Liver (tissue), 9 donors: ENCODE measurements around the gene MPST. TPM values are rescaled to one million over a fixed set of nuclear protein-coding genes. Genes with fewer than 3 reads are reported as not detected.
A peak's percentile ranks its signal among the peaks of the same experiment; 100 is the strongest.

Source experiments
- DNase-seq: peaks from one replicate; pipeline ENCODE4 v3.0.0-alpha.2; 2017; ENCODE audit warnings: low spot score
- H3K27ac ChIP-seq, 2 donors: one replicate each; pipeline ENCODE4 v1.7.0; 2013; ENCODE audit warnings: inconsistent platforms in 2 of 2, low read length in 2 of 2, control low read depth in 1 of 2, low read depth in 1 of 2, mild to moderate bottlenecking in 1 of 2
- H3K27me3 ChIP-seq, 4 donors: one replicate each; pipeline versions ENCODE4 v1.6.1 to v1.7.0; 2013; ENCODE audit warnings: low read length in 3 of 4, inconsistent platforms in 1 of 4, mild to moderate bottlenecking in 1 of 4, moderate library complexity in 1 of 4; ENCODE audit not compliant: control insufficient read depth in 4 of 4, insufficient read depth in 4 of 4
- H3K36me3 ChIP-seq, 4 donors: one replicate each; pipeline versions ENCODE4 v1.6.1 to v1.7.0; 2013; ENCODE audit warnings: low read length in 3 of 4, mild to moderate bottlenecking in 3 of 4, low read depth in 1 of 4, moderate library complexity in 1 of 4; ENCODE audit not compliant: control insufficient read depth in 4 of 4, insufficient read depth in 3 of 4
- H3K4me1 ChIP-seq, 4 donors: one replicate each; pipeline versions ENCODE4 v1.6.1 to v1.7.0; 2013; ENCODE audit warnings: low read length in 3 of 4, mild to moderate bottlenecking in 3 of 4, moderate library complexity in 1 of 4; ENCODE audit not compliant: control insufficient read depth in 4 of 4, insufficient read depth in 4 of 4
- H3K4me3 ChIP-seq, 3 donors: one replicate each; pipeline versions ENCODE4 v1.6.1 to v1.7.0; 2013; ENCODE audit warnings: low read length in 3 of 3, control low read depth in 1 of 3, low read depth in 1 of 3, mild to moderate bottlenecking in 1 of 3
- H3K9ac ChIP-seq, 2 donors: one replicate each; pipeline ENCODE4 v1.7.0; 2013; ENCODE audit warnings: low read length in 2 of 2, mild to moderate bottlenecking in 2 of 2, moderate library complexity in 2 of 2, control low read depth in 1 of 2, low read depth in 1 of 2
- H3K9me3 ChIP-seq, 4 donors: one replicate each; pipeline versions ENCODE4 v1.6.1 to v1.7.0; 2013; ENCODE audit warnings: low read length in 3 of 4; ENCODE audit not compliant: control insufficient read depth in 4 of 4
- EGR1 ChIP-seq, 2 donors: IDR thresholded peaks; 2 replicates each; pipeline ENCODE4 v1.6.1; 2016 to 2018; ENCODE audit warnings: antibody characterized with exemption in 2 of 2, low read depth in 2 of 2
- FOXA1 ChIP-seq: IDR thresholded peaks from 2 replicates; pipeline ENCODE4 v1.6.1; 2016; ENCODE audit warnings: antibody characterized with exemption
- FOXA2 ChIP-seq: IDR thresholded peaks from 2 replicates; pipeline ENCODE4 v1.6.1; 2016; ENCODE audit warnings: antibody characterized with exemption
- GABPA ChIP-seq, 2 donors: IDR thresholded peaks in 1 of 2; conservative IDR thresholded peaks in 1 of 2; 2 replicates each; pipeline ENCODE4 v1.6.1; 2016; ENCODE audit warnings: antibody characterized with exemption in 2 of 2, mild to moderate bottlenecking in 1 of 2, moderate library complexity in 1 of 2
- HNF4A ChIP-seq, 2 donors: conservative IDR thresholded peaks; 2 replicates each; pipeline ENCODE4 v1.6.1; 2016; ENCODE audit warnings: antibody characterized with exemption in 2 of 2, mild to moderate bottlenecking in 2 of 2
- HNF4G ChIP-seq: IDR thresholded peaks from 2 replicates; pipeline ENCODE4 v1.6.1; 2016; ENCODE audit warnings: antibody characterized with exemption
- JUND ChIP-seq, 2 donors: IDR thresholded peaks; 2 replicates each; pipeline ENCODE4 v1.6.1; 2016; ENCODE audit warnings: antibody characterized with exemption in 2 of 2
- NR2F2 ChIP-seq: IDR thresholded peaks from 2 replicates; pipeline ENCODE4 v1.6.1; 2016; ENCODE audit warnings: antibody characterized with exemption
- RAD21 ChIP-seq, 2 donors: IDR thresholded peaks; 2 replicates each; pipeline ENCODE4 v1.6.1; 2016; ENCODE audit warnings: antibody characterized with exemption in 2 of 2, mild to moderate bottlenecking in 2 of 2
- RXRA ChIP-seq, 2 donors: IDR thresholded peaks; 2 replicates each; pipeline ENCODE4 v1.6.1; 2017 to 2018; ENCODE audit warnings: antibody characterized with exemption in 2 of 2, mild to moderate bottlenecking in 1 of 2
- YY1 ChIP-seq: IDR thresholded peaks from 2 replicates; pipeline ENCODE4 v1.6.1; 2016; ENCODE audit warnings: antibody characterized with exemption, mild to moderate bottlenecking
- WGBS: extraction: QIAGEN DNeasy Blood & Tissue Kit; methylation state at CpG from one replicate; pipeline ENCODE4 v1.1.7; 2013; 5-methylcytosine and 5-hydroxymethylcytosine counted together
- polyA plus RNA-seq, 2 donors: library from polyadenylated mRNA; stranded (reverse) in 1 of 2; unstranded in 1 of 2; fragments of 200-250 nt in 1 of 2; fragments of >200 nt in 1 of 2; fragmentation: Nextera tagmentation in 1 of 2; extraction: Ambion mirVana in 1 of 2; gene quantifications; one replicate each; pipeline versions ENCODE4 v1.2.1 to v1.2.3, GENCODE V29; 2013 to 2015
- total RNA-seq, 2 donors: library from RNA; depleted of rRNA; stranded (reverse); fragments of >200 nt; gene quantifications; one replicate each; pipeline ENCODE4 v1.2.3, GENCODE V29; 2014
- TF ChIP-seq, protein P1 (sequence below): IDR thresholded peaks from 2 replicates; pipeline ENCODE4 v1.6.1; 2016; ENCODE audit warnings: antibody characterized with exemption
- TF ChIP-seq, protein P2 (sequence below): fragments of 150-350 bp; IDR thresholded peaks from 2 replicates; pipeline ENCODE4 v1.5.1; 2017; ENCODE audit warnings: improper control_type of control experiment, low read depth, low read length; ENCODE audit not compliant: missing input control
- TF ChIP-seq, protein P3 (sequence below): IDR thresholded peaks from 2 replicates; pipeline ENCODE4 v1.6.1; 2016; ENCODE audit warnings: antibody characterized with exemption
- TF ChIP-seq, protein P4 (sequence below): IDR thresholded peaks from 2 replicates; pipeline ENCODE4 v1.6.1; 2016; ENCODE audit warnings: antibody characterized with exemption, mild to moderate bottlenecking
- TF ChIP-seq, protein P5 (sequence below): IDR thresholded peaks from 2 replicates; pipeline ENCODE4 v1.6.1; 2016; ENCODE audit warnings: antibody characterized with exemption
- donor health status: healthy.
- donor health status: healthy.
- donor health status: healthy.
- donor health status: healthy.
- donor health status: healthy.

Gene MPST
- total and polyA plus RNA-seq, 4 donors: 124 to 277 (median 199) TPM

DNA sequence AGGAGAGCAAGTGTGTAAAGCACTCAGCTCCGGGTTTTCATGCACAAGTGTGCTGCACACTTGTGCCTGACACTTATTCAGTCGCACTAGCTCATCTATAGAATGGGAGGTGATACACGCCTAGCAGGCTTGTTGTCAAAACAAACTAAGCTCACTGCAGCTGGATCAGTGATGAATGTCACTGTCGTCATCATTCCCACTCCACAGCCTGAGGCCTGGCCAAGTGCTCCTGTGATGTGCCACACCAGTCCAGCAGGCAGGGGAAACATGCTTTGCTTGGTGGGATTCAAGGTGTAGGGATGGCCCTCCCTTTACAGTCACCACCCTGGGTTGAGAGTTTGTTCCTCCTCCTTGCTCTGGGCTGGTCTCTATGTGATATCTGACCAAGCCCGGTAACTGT lies 6.8 kb downstream of the MPST start:
- Histone ChIP-seq H3K36me3 (peaks cover 5 to 23% (median 14%) of the 10 kb centered on the region in 4 donors), H3K9me3 (no peaks in the 10 kb centered on the region), H3K27me3 (no peaks in the 10 kb centered on the region), H3K4me1 (peaks cover 9 to 91% (median 76%) of the 10 kb centered on the region in 4 donors), H3K27ac (peak overlapping the region; percentile 91 to 93), H3K9ac (peak overlapping the region; percentile 35 to 68), H3K4me3 (peak overlapping the region; percentile 1 to 79 (median 54))
- TF ChIP-seq NR2F2 (no peak), GABPA (IDR thresholded peaks at IDR 0.05 in 1 of 2, conservative IDR thresholded peaks at IDR 0.05 in 1 of 2) (no peak), JUND (IDR thresholded peaks at IDR 0.05) (no peak)
- 50% methylated on average over 5 of the region's 5 CpGs for WGBS
- DNase-seq: no peak

DNA sequence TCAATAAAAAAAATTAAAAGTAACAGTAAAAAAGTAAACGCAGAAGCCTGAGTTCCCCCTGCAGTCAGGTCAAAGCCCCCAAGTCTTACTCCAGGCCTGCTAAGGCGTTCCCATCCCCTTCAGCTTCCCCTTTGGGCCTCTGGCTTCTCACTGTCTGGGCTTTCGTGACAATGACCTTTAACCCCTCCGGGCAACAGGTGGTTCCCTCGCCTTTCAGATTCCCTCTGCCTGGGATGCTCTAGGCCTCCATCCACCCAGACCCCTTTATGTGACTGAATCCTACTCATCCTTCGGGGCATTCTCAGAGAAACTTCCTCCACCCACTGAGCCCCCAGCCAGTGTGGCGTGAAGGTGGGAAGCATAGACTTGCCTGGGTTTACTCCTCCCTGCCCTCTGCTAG lies 8.0 kb downstream of the MPST start:
- Histone ChIP-seq H3K9ac (peak overlapping the region in 1 of 2 donors; percentile 13), H3K36me3 (peaks cover 5 to 23% (median 14%) of the 10 kb centered on the region in 4 donors), H3K9me3 (no peaks in the 10 kb centered on the region), H3K4me3 (no peak overlapping the region), H3K27ac (no peak overlapping the region), H3K27me3 (no peaks in the 10 kb centered on the region), H3K4me1 (peaks cover 7 to 93% (median 76%) of the 10 kb centered on the region in 4 donors)
- TF ChIP-seq GABPA (IDR thresholded peaks at IDR 0.05 in 1 of 2, conservative IDR thresholded peaks at IDR 0.05 in 1 of 2) (no peak), FOXA2 (no peak), HNF4A (conservative IDR thresholded peaks at IDR 0.05) (no peak), YY1 (no peak), FOXA1 (no peak), HNF4G (no peak), JUND (IDR thresholded peaks at IDR 0.05) (no peak), EGR1 (IDR thresholded peaks at IDR 0.05; ENCODE audit: low read depth in 2 of 2) (no peak)
- TF ChIP-seq, protein P1, sequence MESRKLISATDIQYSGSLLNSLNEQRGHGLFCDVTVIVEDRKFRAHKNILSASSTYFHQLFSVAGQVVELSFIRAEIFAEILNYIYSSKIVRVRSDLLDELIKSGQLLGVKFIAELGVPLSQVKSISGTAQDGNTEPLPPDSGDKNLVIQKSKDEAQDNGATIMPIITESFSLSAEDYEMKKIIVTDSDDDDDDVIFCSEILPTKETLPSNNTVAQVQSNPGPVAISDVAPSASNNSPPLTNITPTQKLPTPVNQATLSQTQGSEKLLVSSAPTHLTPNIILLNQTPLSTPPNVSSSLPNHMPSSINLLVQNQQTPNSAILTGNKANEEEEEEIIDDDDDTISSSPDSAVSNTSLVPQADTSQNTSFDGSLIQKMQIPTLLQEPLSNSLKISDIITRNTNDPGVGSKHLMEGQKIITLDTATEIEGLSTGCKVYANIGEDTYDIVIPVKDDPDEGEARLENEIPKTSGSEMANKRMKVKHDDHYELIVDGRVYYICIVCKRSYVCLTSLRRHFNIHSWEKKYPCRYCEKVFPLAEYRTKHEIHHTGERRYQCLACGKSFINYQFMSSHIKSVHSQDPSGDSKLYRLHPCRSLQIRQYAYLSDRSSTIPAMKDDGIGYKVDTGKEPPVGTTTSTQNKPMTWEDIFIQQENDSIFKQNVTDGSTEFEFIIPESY: no peak
- no peak for DNase-seq
- 63% methylated on average over 7 of the region's 7 CpGs for WGBS

DNA sequence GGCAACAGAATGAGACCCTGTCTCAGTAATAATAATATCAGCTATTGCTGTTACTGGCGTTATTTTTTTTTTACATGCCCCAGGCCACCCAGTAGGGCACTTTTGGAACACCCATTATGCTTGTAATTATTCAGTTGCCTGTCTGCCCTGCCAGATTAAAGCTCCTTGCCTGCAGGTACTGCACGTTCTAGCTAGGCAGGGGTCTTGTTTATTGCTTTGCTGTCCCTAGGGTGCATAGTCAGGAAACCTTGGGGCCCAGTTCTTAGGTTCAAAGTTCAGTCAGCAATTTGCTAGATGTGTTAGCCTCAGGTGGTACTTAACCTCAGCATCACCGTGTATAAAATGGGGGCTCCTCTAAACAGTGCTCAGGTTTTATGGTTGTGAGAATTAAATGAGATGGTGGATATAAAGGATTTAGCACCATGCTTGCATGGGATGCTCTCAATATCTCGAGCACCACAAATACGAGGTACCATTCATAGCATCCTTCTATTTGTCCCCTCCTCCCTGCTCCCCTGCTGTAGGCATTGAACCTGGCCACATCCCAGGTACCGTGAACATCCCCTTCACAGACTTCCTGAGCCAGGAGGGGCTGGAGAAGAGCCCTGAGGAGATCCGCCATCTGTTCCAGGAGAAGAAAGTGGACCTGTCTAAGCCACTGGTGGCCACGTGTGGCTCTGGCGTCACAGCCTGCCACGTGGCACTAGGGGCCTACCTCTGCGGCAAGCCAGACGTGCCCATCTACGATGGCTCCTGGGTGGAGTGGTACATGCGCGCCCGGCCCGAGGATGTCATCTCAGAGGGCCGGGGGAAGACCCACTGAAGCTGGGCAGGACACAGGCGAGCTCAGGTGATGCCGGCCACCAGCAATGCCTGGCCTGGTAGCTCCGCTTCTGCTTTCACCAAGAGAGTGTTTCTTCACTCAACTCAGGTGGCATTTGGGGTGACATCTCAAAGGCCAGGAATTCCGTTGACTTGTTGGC lies 9.4 kb downstream of the MPST start:
- Histone ChIP-seq H3K36me3 (peaks cover 5 to 23% (median 14%) of the 10 kb centered on the region in 4 donors), H3K4me3 (no peak overlapping the region), H3K9me3 (no peaks in the 10 kb centered on the region), H3K4me1 (peaks cover 7 to 92% (median 74%) of the 10 kb centered on the region in 4 donors), H3K27me3 (no peaks in the 10 kb centered on the region), H3K27ac (peak overlapping the region; percentile 4 to 48), H3K9ac (no peak overlapping the region)
- 85% methylated on average over 22 of the region's 22 CpGs for WGBS
- DNase-seq: no peak
- TF ChIP-seq JUND (IDR thresholded peaks at IDR 0.05) (no peak), RAD21 (IDR thresholded peaks at IDR 0.05) (no peak), NR2F2 (no peak), YY1 (no peak), RXRA (IDR thresholded peaks at IDR 0.05) (no peak), FOXA1 (no peak)
- TF ChIP-seq, protein P2, sequence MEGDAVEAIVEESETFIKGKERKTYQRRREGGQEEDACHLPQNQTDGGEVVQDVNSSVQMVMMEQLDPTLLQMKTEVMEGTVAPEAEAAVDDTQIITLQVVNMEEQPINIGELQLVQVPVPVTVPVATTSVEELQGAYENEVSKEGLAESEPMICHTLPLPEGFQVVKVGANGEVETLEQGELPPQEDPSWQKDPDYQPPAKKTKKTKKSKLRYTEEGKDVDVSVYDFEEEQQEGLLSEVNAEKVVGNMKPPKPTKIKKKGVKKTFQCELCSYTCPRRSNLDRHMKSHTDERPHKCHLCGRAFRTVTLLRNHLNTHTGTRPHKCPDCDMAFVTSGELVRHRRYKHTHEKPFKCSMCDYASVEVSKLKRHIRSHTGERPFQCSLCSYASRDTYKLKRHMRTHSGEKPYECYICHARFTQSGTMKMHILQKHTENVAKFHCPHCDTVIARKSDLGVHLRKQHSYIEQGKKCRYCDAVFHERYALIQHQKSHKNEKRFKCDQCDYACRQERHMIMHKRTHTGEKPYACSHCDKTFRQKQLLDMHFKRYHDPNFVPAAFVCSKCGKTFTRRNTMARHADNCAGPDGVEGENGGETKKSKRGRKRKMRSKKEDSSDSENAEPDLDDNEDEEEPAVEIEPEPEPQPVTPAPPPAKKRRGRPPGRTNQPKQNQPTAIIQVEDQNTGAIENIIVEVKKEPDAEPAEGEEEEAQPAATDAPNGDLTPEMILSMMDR: no peak
- TF ChIP-seq, protein P3, sequence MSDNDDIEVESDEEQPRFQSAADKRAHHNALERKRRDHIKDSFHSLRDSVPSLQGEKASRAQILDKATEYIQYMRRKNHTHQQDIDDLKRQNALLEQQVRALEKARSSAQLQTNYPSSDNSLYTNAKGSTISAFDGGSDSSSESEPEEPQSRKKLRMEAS: no peak
- TF ChIP-seq, protein P1: no peak
- TF ChIP-seq, protein P4, sequence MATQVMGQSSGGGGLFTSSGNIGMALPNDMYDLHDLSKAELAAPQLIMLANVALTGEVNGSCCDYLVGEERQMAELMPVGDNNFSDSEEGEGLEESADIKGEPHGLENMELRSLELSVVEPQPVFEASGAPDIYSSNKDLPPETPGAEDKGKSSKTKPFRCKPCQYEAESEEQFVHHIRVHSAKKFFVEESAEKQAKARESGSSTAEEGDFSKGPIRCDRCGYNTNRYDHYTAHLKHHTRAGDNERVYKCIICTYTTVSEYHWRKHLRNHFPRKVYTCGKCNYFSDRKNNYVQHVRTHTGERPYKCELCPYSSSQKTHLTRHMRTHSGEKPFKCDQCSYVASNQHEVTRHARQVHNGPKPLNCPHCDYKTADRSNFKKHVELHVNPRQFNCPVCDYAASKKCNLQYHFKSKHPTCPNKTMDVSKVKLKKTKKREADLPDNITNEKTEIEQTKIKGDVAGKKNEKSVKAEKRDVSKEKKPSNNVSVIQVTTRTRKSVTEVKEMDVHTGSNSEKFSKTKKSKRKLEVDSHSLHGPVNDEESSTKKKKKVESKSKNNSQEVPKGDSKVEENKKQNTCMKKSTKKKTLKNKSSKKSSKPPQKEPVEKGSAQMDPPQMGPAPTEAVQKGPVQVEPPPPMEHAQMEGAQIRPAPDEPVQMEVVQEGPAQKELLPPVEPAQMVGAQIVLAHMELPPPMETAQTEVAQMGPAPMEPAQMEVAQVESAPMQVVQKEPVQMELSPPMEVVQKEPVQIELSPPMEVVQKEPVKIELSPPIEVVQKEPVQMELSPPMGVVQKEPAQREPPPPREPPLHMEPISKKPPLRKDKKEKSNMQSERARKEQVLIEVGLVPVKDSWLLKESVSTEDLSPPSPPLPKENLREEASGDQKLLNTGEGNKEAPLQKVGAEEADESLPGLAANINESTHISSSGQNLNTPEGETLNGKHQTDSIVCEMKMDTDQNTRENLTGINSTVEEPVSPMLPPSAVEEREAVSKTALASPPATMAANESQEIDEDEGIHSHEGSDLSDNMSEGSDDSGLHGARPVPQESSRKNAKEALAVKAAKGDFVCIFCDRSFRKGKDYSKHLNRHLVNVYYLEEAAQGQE: no peak
- TF ChIP-seq, protein P5, sequence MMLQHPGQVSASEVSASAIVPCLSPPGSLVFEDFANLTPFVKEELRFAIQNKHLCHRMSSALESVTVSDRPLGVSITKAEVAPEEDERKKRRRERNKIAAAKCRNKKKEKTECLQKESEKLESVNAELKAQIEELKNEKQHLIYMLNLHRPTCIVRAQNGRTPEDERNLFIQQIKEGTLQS: no peak
